Thyroid gland (tissue), 4 donors: ENCODE measurements around the gene KHNYN. TPM values are rescaled to one million over a fixed set of nuclear protein-coding genes. Genes with fewer than 3 reads are reported as not detected.

ENCODE experiments used
- DNase-seq, 2 donors: peaks; one replicate each; pipeline ENCODE4 v3.0.0-alpha.2; 2019
- H3K27ac ChIP-seq, 3 donors: fragments of 200-600 bp; sonication (generic); 1 replicate in 2 of 3; 2 replicates in 1 of 3; pipeline ENCODE4 v1.5.1; 2016 to 2019; ENCODE audit warnings: mild to moderate bottlenecking in 1 of 3, moderate library complexity in 1 of 3
- H3K27me3 ChIP-seq: fragments of 200-600 bp; sonication (generic); one replicate; pipeline ENCODE4 v1.5.1; 2019
- H3K36me3 ChIP-seq, 2 donors: fragments of 200-600 bp; sonication (generic); one replicate each; pipeline ENCODE4 v1.5.1; 2016 to 2019
- H3K4me1 ChIP-seq, 2 donors: fragments of 200-600 bp; sonication (generic); one replicate each; pipeline ENCODE4 v1.5.1; 2017 to 2019
- H3K4me3 ChIP-seq, 3 donors: fragments of 200-600 bp; sonication (generic); replicated peaks in 1 of 3; 1 replicate in 2 of 3; 2 replicates in 1 of 3; pipeline ENCODE4 v1.5.1; 2016; ENCODE audit warnings: mild to moderate bottlenecking in 1 of 3
- H3K9me3 ChIP-seq: fragments of 200-600 bp; sonication (generic); one replicate; pipeline ENCODE4 v1.5.1; 2017
- CTCF ChIP-seq, 6 experiments: fragments of 200-600 bp in 3 of 6; fragments of 450-650 bp in 3 of 6; sonication (generic) in 3 of 6; IDR thresholded peaks; one replicate each; pipeline ENCODE4 v1.5.1; 2016 to 2019; ENCODE audit warnings: antibody characterized with exemption in 6 of 6, mild to moderate bottlenecking in 2 of 6, inconsistent platforms in 1 of 6, moderate library complexity in 1 of 6
- POLR2A ChIP-seq, 2 donors: fragments of 450-650 bp; IDR thresholded peaks; one replicate each; pipeline ENCODE4 v1.6.1; 2017; ENCODE audit warnings: antibody characterized with exemption in 2 of 2, mild to moderate bottlenecking in 2 of 2, moderate library complexity in 1 of 2
- WGBS, 2 donors: methylation state at CpG; one replicate each; pipeline ENCODE4 v1.1.5; 2017; 5-methylcytosine and 5-hydroxymethylcytosine counted together
- intact Hi-C: fragments of 100-400 bp; cut with DNase I; formaldehyde crosslinking; loops from one replicate; pipeline ENCODE4 v1.15.1; 2023
- total RNA-seq, 4 donors: library from RNA; depleted of rRNA; stranded (reverse); fragments of >200 nt; gene quantifications; one replicate each; pipeline ENCODE4 v1.2.3, GENCODE V29; 2016

Gene KHNYN
- total RNA-seq, 4 donors from 2014 or later: 46.9 to 75.0 (median 48.3) TPM

- Histone ChIP-seq H3K9me3 (no peaks in the 10 kb centered on the region), H3K27me3 (no peaks in the 10 kb centered on the region), H3K4me3 (no peak overlapping the region), H3K36me3 (peaks cover 48 to 51% of the 10 kb centered on the region in 2 donors), H3K4me1 (peaks cover 10 to 45% of the 10 kb centered on the region in 2 donors), H3K27ac (peak overlapping the region in 2 of 3 donors; percentile 39 to 46)
- WGBS, 2 donors: 68% methylated on average over 10 to 12 of the region's 12 CpGs
- intact Hi-C loops: loop anchor here (2.0 to 10.0 kb wide), 2 partner anchors 102 to 202 kb away; partner anchors contain the start of genes ADCY4, GMPR2 and NEDD8
- TF ChIP-seq POLR2A (IDR thresholded peaks at IDR 0.05): no peak
- peak in 1 of 6 experiments; percentile 25 for TF ChIP-seq CTCF (IDR thresholded peaks at IDR 0.05)
- no peak for DNase-seq
Observed at GRCh38 chr14:24437020-24437735, 7.4 kb downstream of the KHNYN start.

- peaks cover 43 to 45% of the 10 kb centered on the region in 2 donors for H3K36me3 ChIP-seq
- no peak overlapping the region for H3K4me3 ChIP-seq
- H3K27me3 ChIP-seq: no peaks in the 10 kb centered on the region
- TF ChIP-seq POLR2A (IDR thresholded peaks at IDR 0.05) (no peak), CTCF (IDR thresholded peaks at IDR 0.05) (no peak)
- peak overlapping the region in 2 of 3 donors; percentile 39 to 46 for H3K27ac ChIP-seq
- H3K9me3 ChIP-seq: no peaks in the 10 kb centered on the region
- DNase-seq: no peak
- H3K4me1 ChIP-seq: peaks cover 8 to 41% of the 10 kb centered on the region in 2 donors
- 65 to 80% methylated on average over 2 of the region's 2 CpGs for WGBS, 2 donors
- intact Hi-C loops: loop anchor here (2.0 to 10.0 kb wide), 2 partner anchors 103 to 203 kb away; partner anchors contain the start of genes ADCY4, GMPR2 and NEDD8
Observed at GRCh38 chr14:24437736-24438067, 7.9 kb downstream of the KHNYN start.

- no peaks in the 10 kb centered on the region for H3K27me3 ChIP-seq
- intact Hi-C loops: loop anchor here (10.0 kb wide), 1 partner anchor 204 kb away; the partner anchor contains the start of genes GMPR2 and NEDD8
- no peak for DNase-seq
- TF ChIP-seq CTCF (IDR thresholded peaks at IDR 0.05): no peak
- TF ChIP-seq POLR2A (IDR thresholded peaks at IDR 0.05): no peak
- peaks cover 11 to 41% of the 10 kb centered on the region in 2 donors for H3K4me1 ChIP-seq
- H3K4me3 ChIP-seq: no peak overlapping the region
- no peaks in the 10 kb centered on the region for H3K9me3 ChIP-seq
- WGBS, 2 donors: 68 to 73% methylated on average over 9 of the region's 9 CpGs
- H3K27ac ChIP-seq: no peak overlapping the region
- H3K36me3 ChIP-seq: peaks cover 37 to 40% of the 10 kb centered on the region in 2 donors
Observed at GRCh38 chr14:24438223-24439097, 8.7 kb downstream of the KHNYN start.

GRCh38 chr14:24439257-24439656, 9.5 kb downstream of the KHNYN start:
- no peak for DNase-seq
- no peaks in the 10 kb centered on the region for H3K27me3 ChIP-seq
- peak overlapping the region in 1 of 3 donors; percentile 9 for H3K27ac ChIP-seq
- no peaks in the 10 kb centered on the region for H3K9me3 ChIP-seq
- 79% methylated on average over 1 of the region's 1 CpG for WGBS, 2 donors
- no peak for TF ChIP-seq POLR2A (IDR thresholded peaks at IDR 0.05)
- no peak for TF ChIP-seq CTCF (IDR thresholded peaks at IDR 0.05)
- peaks cover 13 to 41% of the 10 kb centered on the region in 2 donors for H3K4me1 ChIP-seq
- H3K4me3 ChIP-seq: no peak overlapping the region
- H3K36me3 ChIP-seq: peaks cover 29 to 33% of the 10 kb centered on the region in 2 donors
- intact Hi-C loops: loop anchor here (10.0 kb wide), 1 partner anchor 204 kb away; the partner anchor contains the start of genes GMPR2 and NEDD8
